Measurements from ENCODE around the gene NAV2.

The NAV2 gene

GRCh38 chr11:20087118-20087521 is 374.5 kb downstream of the NAV2 start:
- Histone ChIP-seq H3K4me3 (ENCODE audit: low read depth in 1 of 2, low read length in 2 of 2) (no peak overlapping the region), H3K4me2 (ENCODE audit: insufficient read depth, low read length) (no peak overlapping the region), H2AFZ (ENCODE audit: low read depth, low read length) (no peak overlapping the region), H3K79me2 (ENCODE audit: insufficient read depth, low read length) (no peaks in the 10 kb centered on the region), H3K27me3 (ENCODE audit: insufficient read depth, low read length, poor library complexity) (peaks cover 7% of the 10 kb centered on the region), H3K9ac (ENCODE audit: low read depth, low read length) (no peak overlapping the region), H3K36me3 (ENCODE audit: insufficient read depth, low read length) (no peaks in the 10 kb centered on the region), H4K20me1 (ENCODE audit: insufficient read depth, low read length) (no peaks in the 10 kb centered on the region), H3K27ac (ENCODE audit: low read length) (no peak overlapping the region), H3K4me1 (ENCODE audit: insufficient read depth, low read length) (no peaks in the 10 kb centered on the region), H3K9me3 (ENCODE audit: insufficient read depth, low read length, severe bottlenecking) (no peaks in the 10 kb centered on the region)
- TF ChIP-seq CTCF (IDR thresholded peaks at IDR 0.05; ENCODE audit: borderline replicate concordance, extremely low read depth, low read length, poor library complexity, severe bottlenecking) (no peak), EZH2 (IDR thresholded peaks at IDR 0.05; ENCODE audit: borderline replicate concordance, low read depth, low read length, severe bottlenecking) (no peak)
- DNase-seq = no peak
- no peak for ATAC-seq (ENCODE audit: insufficient read depth, low read depth)

GRCh38 chr11:20088397-20089225 is 376.0 kb downstream of the NAV2 start:
- no peaks in the 10 kb centered on the region for H4K20me1 ChIP-seq (ENCODE audit: insufficient read depth, low read length)
- no peak overlapping the region for H3K4me3 ChIP-seq (ENCODE audit: low read depth in 1 of 2, low read length in 2 of 2)
- no peaks in the 10 kb centered on the region for H3K36me3 ChIP-seq (ENCODE audit: insufficient read depth, low read length)
- no peaks in the 10 kb centered on the region for H3K4me1 ChIP-seq (ENCODE audit: insufficient read depth, low read length)
- H3K27ac ChIP-seq (ENCODE audit: low read length) = no peak overlapping the region
- peaks cover 7% of the 10 kb centered on the region for H3K27me3 ChIP-seq (ENCODE audit: insufficient read depth, low read length, poor library complexity)
- TF ChIP-seq EZH2 (IDR thresholded peaks at IDR 0.05; ENCODE audit: borderline replicate concordance, low read depth, low read length, severe bottlenecking) = no peak
- TF ChIP-seq CTCF (IDR thresholded peaks at IDR 0.05; ENCODE audit: borderline replicate concordance, extremely low read depth, low read length, poor library complexity, severe bottlenecking) = no peak
- H3K9ac ChIP-seq (ENCODE audit: low read depth, low read length) = no peak overlapping the region
- H3K4me2 ChIP-seq (ENCODE audit: insufficient read depth, low read length) = no peak overlapping the region
- no peaks in the 10 kb centered on the region for H3K9me3 ChIP-seq (ENCODE audit: insufficient read depth, low read length, severe bottlenecking)
- no peak overlapping the region for H2AFZ ChIP-seq (ENCODE audit: low read depth, low read length)
- H3K79me2 ChIP-seq (ENCODE audit: insufficient read depth, low read length) = no peaks in the 10 kb centered on the region
- ATAC-seq (ENCODE audit: insufficient read depth, low read depth) (no peak), DNase-seq (no peak)

- TF ChIP-seq EZH2 (IDR thresholded peaks at IDR 0.05; ENCODE audit: borderline replicate concordance, low read depth, low read length, severe bottlenecking) = no peak
- TF ChIP-seq CTCF (IDR thresholded peaks at IDR 0.05; ENCODE audit: borderline replicate concordance, extremely low read depth, low read length, poor library complexity, severe bottlenecking) = no peak
- no peak for DNase-seq
- no peak overlapping the region for H2AFZ ChIP-seq (ENCODE audit: low read depth, low read length)
- no peak for ATAC-seq (ENCODE audit: insufficient read depth, low read depth)
- no peak overlapping the region for H3K27ac ChIP-seq (ENCODE audit: low read length)
- no peaks in the 10 kb centered on the region for H3K36me3 ChIP-seq (ENCODE audit: insufficient read depth, low read length)
- H3K27me3 ChIP-seq (ENCODE audit: insufficient read depth, low read length, poor library complexity) = peaks cover 7% of the 10 kb centered on the region
- H3K4me2 ChIP-seq (ENCODE audit: insufficient read depth, low read length) = no peak overlapping the region
- H3K9me3 ChIP-seq (ENCODE audit: insufficient read depth, low read length, severe bottlenecking) = no peaks in the 10 kb centered on the region
- no peaks in the 10 kb centered on the region for H4K20me1 ChIP-seq (ENCODE audit: insufficient read depth, low read length)
- no peaks in the 10 kb centered on the region for H3K79me2 ChIP-seq (ENCODE audit: insufficient read depth, low read length)
- no peak overlapping the region for H3K9ac ChIP-seq (ENCODE audit: low read depth, low read length)
- H3K4me3 ChIP-seq (ENCODE audit: low read depth in 1 of 2, low read length in 2 of 2) = no peak overlapping the region
- H3K4me1 ChIP-seq (ENCODE audit: insufficient read depth, low read length) = no peaks in the 10 kb centered on the region
Observed at GRCh38 chr11:20089367-20089766, 376.7 kb downstream of the NAV2 start.

Measured in DND-41 (cell line).